Measurements from ENCODE around the gene BCL3. TPM values are rescaled to one million over a fixed set of nuclear protein-coding genes. Genes with fewer than 3 reads are reported as not detected.

The BCL3 gene
- total and polyA plus RNA-seq, 10 of the 15 experiments (the other 5 are each of a cell fraction or from before 2014, with no cell fraction given): 0.55 to 22.7 (median 3.6) TPM

- BruUV-seq (replicated peaks): no TSS peak
- Histone ChIP-seq H4K20me1 (ENCODE audit: control insufficient read depth, insufficient read depth) (no peaks in the 10 kb centered on the region), H3K9me3 (replicated peaks; ENCODE audit: control insufficient read depth, insufficient read depth, low read length) (no peaks in the 10 kb centered on the region), H2AFZ (ENCODE audit: control insufficient read depth, low read depth, low read length) (no peak overlapping the region), H3K27ac (ENCODE audit: control insufficient read depth, insufficient read depth) (no peak overlapping the region), H3K27me3 (replicated peaks in 1 of 2; ENCODE audit: control insufficient read depth in 2 of 2, insufficient read depth in 2 of 2, low read length in 1 of 2) (no peaks in the 10 kb centered on the region), H3K4me1 (ENCODE audit: control insufficient read depth, insufficient read depth, low read length) (peaks cover 16% of the 10 kb centered on the region), H3K79me2 (ENCODE audit: control insufficient read depth, insufficient read depth, low read length) (peaks cover 16% of the 10 kb centered on the region), H3K9ac (ENCODE audit: control insufficient read depth, insufficient read depth, low read length) (no peak overlapping the region), H3K4me2 (ENCODE audit: control insufficient read depth, insufficient read depth) (no peak overlapping the region), H3K36me3 (ENCODE audit: control insufficient read depth in 2 of 2, insufficient read depth in 2 of 2, low read length in 1 of 2) (no peaks in the 10 kb centered on the region; a peak in 1 of 4 replicates), H3K4me3 (no peak overlapping the region)
- ChIA-PET SMC1A (ENCODE audit: uncharacterized antibody, unreplicated experiment) (no interaction called here), POLR2A (interaction anchor here (0.5 kb wide), 1 partner anchor 294 kb away, joined by 3 read pairs; the partner anchor contains the start of gene CLASRP), CTCF (interaction anchor here (0.7 to 1.5 kb wide), 3 partner anchors 21 to 56 kb away, joined by 3 to 4 read pairs (median 4); no protein-coding TSS in a partner anchor), RAD21 (ENCODE audit: unreplicated experiment) (interaction anchor here (4.2 kb wide), 1 partner anchor 21 kb away, joined by 16 read pairs; no protein-coding TSS in a partner anchor)
- no peak for ATAC-seq
- DNase-seq (ENCODE audit: low read depth, low spot score): no peak
- FAIRE-seq: no peak
- in situ Hi-C loops (cut with MboI): no loop called here
- 49% methylated on average over 8 of the region's 10 CpGs for WGBS (ENCODE audit: insufficient coverage, insufficient replicate concordance, low lambda C conversion rate, missing lambda C conversion rate)
- TF ChIP-seq RBBP5 (conservative IDR thresholded peaks at IDR 0.05): no peak
- TF ChIP-seq IKZF1 (conservative IDR thresholded peaks at IDR 0.05): 0 out of 2 replicates have a peak, but pooled peaks have one; percentile 3
- intact Hi-C loops (cut with micrococcal nuclease; ENCODE audit: unreplicated experiment): no loop called here
Observed at GRCh38 chr19:44745341-44745831, 3.1 kb upstream of the BCL3 start.

GRCh38 chr19:44745887-44746600, 2.5 kb upstream of the BCL3 start:
- H3K4me3 ChIP-seq: no peak overlapping the region
- RAD21 ChIA-PET (ENCODE audit: unreplicated experiment): interaction anchor here (4.2 kb wide), 1 partner anchor 22 kb away, joined by 16 read pairs; no protein-coding TSS in a partner anchor
- in situ Hi-C loops (cut with MboI): no loop called here
- H3K79me2 ChIP-seq (ENCODE audit: control insufficient read depth, insufficient read depth, low read length): peaks cover 22% of the 10 kb centered on the region
- FAIRE-seq (no peak), DNase-seq (ENCODE audit: low read depth, low spot score) (no peak), ATAC-seq (no peak)
- 0 out of 2 replicates have a peak, but pooled peaks have one; percentile 8 for TF ChIP-seq NBN (IDR thresholded peaks at IDR 0.05)
- TF ChIP-seq BMI1 (IDR thresholded peaks at IDR 0.05; ENCODE audit: borderline replicate concordance): no peak
- WGBS (ENCODE audit: insufficient coverage, insufficient replicate concordance, low lambda C conversion rate, missing lambda C conversion rate): 3% methylated on average over 3 of the region's 4 CpGs
- intact Hi-C loops (cut with micrococcal nuclease; ENCODE audit: unreplicated experiment): no loop called here
- SMC1A ChIA-PET (ENCODE audit: uncharacterized antibody, unreplicated experiment): no interaction called here
- no peak overlapping the region for H3K4me2 ChIP-seq (ENCODE audit: control insufficient read depth, insufficient read depth)
- H3K9ac ChIP-seq (ENCODE audit: control insufficient read depth, insufficient read depth, low read length): no peak overlapping the region
- peaks cover 21% of the 10 kb centered on the region for H3K4me1 ChIP-seq (ENCODE audit: control insufficient read depth, insufficient read depth, low read length)
- no peaks in the 10 kb centered on the region; a peak in 2 of 4 replicates for H3K36me3 ChIP-seq (ENCODE audit: control insufficient read depth in 2 of 2, insufficient read depth in 2 of 2, low read length in 1 of 2)
- no peaks in the 10 kb centered on the region for H3K27me3 ChIP-seq (replicated peaks in 1 of 2; ENCODE audit: control insufficient read depth in 2 of 2, insufficient read depth in 2 of 2, low read length in 1 of 2)
- no peaks in the 10 kb centered on the region for H3K9me3 ChIP-seq (replicated peaks; ENCODE audit: control insufficient read depth, insufficient read depth, low read length)
- H4K20me1 ChIP-seq (ENCODE audit: control insufficient read depth, insufficient read depth): no peaks in the 10 kb centered on the region
- POLR2A ChIA-PET: no interaction called here
- BruUV-seq (replicated peaks): no TSS peak
- H2AFZ ChIP-seq (ENCODE audit: control insufficient read depth, low read depth, low read length): no peak overlapping the region
- H3K27ac ChIP-seq (ENCODE audit: control insufficient read depth, insufficient read depth): no peak overlapping the region
- CTCF ChIA-PET: no interaction called here
